GM18508 (cell line): ENCODE results near the gene TREML2.

ENCODE experiments used
- ATAC-seq: cut with Tn5 transposase; IDR thresholded peaks from one replicate; pipeline ENCODE4 v1.9.1; 2021; ENCODE audit warnings: moderate number of reproducible peaks; ENCODE audit not compliant: insufficient read depth, unreplicated experiment

TREML2 gene

GRCh38 chr6:41181566-41181965, 19.4 kb downstream of the TREML2 start:
- ATAC-seq, result no peak

GRCh38 chr6:41179163-41179562, 21.8 kb downstream of the TREML2 start:
- ATAC-seq, result no peak

- ATAC-seq, result no peak
Measured at GRCh38 chr6:41177695-41178094, 23.3 kb downstream of the TREML2 start.

- no peak for ATAC-seq
Measured at GRCh38 chr6:41177287-41177686, 23.7 kb downstream of the TREML2 start.

GRCh38 chr6:41176189-41176588, 24.8 kb downstream of the TREML2 start:
- ATAC-seq, result no peak

- ATAC-seq, result no peak
Measured at GRCh38 chr6:41175084-41175483, 25.9 kb downstream of the TREML2 start.

GRCh38 chr6:41174610-41175009, 26.3 kb downstream of the TREML2 start:
- ATAC-seq, result no peak

- no peak for ATAC-seq
Measured at GRCh38 chr6:41171908-41172307, 29.0 kb downstream of the TREML2 start.

GRCh38 chr6:41170547-41171160, 30.3 kb downstream of the TREML2 start:
- ATAC-seq, result no peak

- no peak for ATAC-seq
Measured at GRCh38 chr6:41167173-41167963, 33.6 kb downstream of the TREML2 start.

- ATAC-seq, result no peak
Measured at GRCh38 chr6:41164551-41165120, 36.3 kb downstream of the TREML2 start.

GRCh38 chr6:41163419-41163717, 37.6 kb downstream of the TREML2 start:
- no peak for ATAC-seq

- ATAC-seq, result no peak
Measured at GRCh38 chr6:41162687-41163418, 38.1 kb downstream of the TREML2 start, which contains the start of gene TREM2. TREM2 (minus strand) TSS chr6:41163116; CDS start chr6:41163082, 34 bp downstream.

GRCh38 chr6:41161851-41162552, 38.9 kb downstream of the TREML2 start:
- ATAC-seq, result no peak

GRCh38 chr6:41161380-41161779, 39.6 kb downstream of the TREML2 start:
- no peak for ATAC-seq

- ATAC-seq, result no peak
Measured at GRCh38 chr6:41160933-41161332, 40.0 kb downstream of the TREML2 start.

GRCh38 chr6:41159415-41160082, 41.4 kb downstream of the TREML2 start:
- no peak for ATAC-seq

GRCh38 chr6:41157323-41157722, 43.6 kb downstream of the TREML2 start:
- no peak for ATAC-seq

GRCh38 chr6:41156771-41157170, 44.2 kb downstream of the TREML2 start:
- ATAC-seq, result no peak

GRCh38 chr6:41156001-41156400, 44.9 kb downstream of the TREML2 start:
- ATAC-seq, result no peak
